ENCODE results near the gene CENPS.

DNA sequence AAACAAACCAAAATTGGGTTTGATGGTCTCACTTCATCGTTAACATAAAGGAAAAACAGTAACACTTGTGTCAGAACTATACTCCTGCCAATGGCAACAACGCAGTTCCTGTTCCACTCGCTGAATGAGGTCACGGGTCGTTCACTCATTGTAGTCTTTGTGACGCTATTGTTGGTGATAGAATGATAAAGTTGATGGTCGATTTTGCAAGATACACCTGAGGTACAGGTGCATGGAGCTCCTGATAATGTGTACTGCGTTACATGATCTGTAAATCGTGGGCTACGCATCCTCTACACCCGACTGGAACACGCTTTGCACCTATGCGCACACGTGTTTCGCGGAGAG lies 391 bp upstream of the CENPS start:
- TF ChIP-seq, protein P1, sequence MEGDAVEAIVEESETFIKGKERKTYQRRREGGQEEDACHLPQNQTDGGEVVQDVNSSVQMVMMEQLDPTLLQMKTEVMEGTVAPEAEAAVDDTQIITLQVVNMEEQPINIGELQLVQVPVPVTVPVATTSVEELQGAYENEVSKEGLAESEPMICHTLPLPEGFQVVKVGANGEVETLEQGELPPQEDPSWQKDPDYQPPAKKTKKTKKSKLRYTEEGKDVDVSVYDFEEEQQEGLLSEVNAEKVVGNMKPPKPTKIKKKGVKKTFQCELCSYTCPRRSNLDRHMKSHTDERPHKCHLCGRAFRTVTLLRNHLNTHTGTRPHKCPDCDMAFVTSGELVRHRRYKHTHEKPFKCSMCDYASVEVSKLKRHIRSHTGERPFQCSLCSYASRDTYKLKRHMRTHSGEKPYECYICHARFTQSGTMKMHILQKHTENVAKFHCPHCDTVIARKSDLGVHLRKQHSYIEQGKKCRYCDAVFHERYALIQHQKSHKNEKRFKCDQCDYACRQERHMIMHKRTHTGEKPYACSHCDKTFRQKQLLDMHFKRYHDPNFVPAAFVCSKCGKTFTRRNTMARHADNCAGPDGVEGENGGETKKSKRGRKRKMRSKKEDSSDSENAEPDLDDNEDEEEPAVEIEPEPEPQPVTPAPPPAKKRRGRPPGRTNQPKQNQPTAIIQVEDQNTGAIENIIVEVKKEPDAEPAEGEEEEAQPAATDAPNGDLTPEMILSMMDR (conservative IDR thresholded peaks at IDR 0.05 in 1 of 2, IDR thresholded peaks at IDR 0.05 in 1 of 2; ENCODE audit: extremely low read depth in 1 of 2, insufficient read depth in 1 of 2, low read depth in 1 of 2, low read length in 2 of 2) = no peak
- TF ChIP-seq EZH2 (IDR thresholded peaks at IDR 0.05; ENCODE audit: borderline replicate concordance, low read length) = no peak

All from mammary epithelial cell (primary cell).